Ecto neural progenitor cell (in vitro differentiated cells): Measurements from ENCODE around the gene RAMP2.
"Not testable (repeated sequence)": the region's sequence is repeated elsewhere in the genome, so short reads cannot be mapped to it uniquely, and the experiment has no call there.

ENCODE experiments used
- DNase-seq: peaks from one replicate; pipeline ENCODE4 v3.0.0-alpha.2; 2018; ENCODE audit warnings: low spot score

The RAMP2 gene, protein sequence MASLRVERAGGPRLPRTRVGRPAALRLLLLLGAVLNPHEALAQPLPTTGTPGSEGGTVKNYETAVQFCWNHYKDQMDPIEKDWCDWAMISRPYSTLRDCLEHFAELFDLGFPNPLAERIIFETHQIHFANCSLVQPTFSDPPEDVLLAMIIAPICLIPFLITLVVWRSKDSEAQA

DNA sequence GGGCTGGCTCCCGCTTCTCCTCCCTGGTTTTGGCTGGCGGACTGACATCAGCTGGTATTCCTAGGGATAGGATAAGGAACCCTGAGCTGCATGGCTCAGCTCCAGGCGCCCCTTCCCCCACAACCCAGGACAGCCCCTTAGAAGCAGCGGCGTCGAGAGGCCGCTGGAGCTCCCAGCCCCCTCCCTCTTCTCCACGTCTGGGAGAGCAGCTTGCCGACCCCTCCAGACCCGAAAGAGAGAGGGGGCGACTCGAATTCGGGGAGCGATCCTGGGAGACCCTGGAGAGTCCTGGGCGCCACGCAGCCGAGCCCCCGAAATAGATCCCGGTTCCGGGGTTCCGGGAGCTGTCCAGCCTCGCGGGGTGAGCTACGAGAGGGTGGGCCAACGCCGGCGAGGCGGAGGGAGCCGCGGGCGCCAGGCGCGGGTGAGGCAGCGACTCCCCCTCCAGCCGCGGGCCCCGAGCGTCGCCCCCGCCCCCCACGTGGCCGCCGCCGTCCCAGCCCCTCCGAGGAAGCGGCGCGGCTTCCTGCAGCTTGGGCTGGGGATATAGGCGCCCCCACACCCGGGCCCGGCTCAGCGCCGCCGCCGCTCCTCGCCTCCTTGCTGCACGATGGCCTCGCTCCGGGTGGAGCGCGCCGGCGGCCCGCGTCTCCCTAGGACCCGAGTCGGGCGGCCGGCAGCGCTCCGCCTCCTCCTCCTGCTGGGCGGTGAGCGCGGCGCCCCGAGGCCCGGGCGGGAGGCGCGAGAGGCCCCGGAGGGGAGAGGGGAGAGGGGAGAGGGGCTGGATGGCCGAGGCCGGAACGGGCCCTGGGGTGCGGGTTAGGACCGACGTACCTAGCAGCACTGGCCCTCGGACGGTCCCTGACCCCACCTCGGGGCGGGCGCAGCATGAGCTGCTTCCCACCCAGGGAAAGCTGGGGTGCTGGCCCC lies at the start of gene RAMP2:
Gene RAMP2, plus strand, starts transcription at position 576 of the 930 bp plus-strand sequence. Its CDS starts 35 bp downstream, at position 611.
- peak; percentile 80 for DNase-seq

DNA sequence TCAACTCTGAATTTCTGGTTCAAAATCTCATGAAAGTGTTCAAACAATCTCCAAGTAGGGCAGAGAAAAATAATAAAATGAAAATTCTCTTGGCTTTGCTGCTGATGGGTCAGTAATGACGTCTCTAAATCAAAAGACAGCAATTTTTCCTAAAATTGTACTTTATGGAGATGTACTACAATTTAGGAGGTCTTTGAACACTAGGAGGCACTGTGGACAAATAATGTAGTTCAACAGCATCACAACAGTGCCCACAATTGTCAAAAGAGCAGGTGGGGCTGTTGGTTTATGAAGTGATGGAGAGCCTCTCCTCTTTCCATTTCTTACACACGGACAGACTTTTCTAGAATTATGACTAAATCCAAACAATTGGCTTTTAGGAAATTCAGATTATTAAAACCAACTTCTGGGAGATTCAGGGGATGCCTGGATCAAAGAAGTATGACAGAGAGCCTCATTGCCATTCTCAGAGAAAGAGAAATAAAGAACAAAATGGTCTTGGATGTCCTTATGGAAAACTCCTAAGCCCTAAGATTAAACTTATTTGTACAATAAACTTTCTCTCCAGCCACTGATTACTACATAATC lies 39.9 kb upstream of the RAMP2 start:
- DNase-seq = no peak

DNA sequence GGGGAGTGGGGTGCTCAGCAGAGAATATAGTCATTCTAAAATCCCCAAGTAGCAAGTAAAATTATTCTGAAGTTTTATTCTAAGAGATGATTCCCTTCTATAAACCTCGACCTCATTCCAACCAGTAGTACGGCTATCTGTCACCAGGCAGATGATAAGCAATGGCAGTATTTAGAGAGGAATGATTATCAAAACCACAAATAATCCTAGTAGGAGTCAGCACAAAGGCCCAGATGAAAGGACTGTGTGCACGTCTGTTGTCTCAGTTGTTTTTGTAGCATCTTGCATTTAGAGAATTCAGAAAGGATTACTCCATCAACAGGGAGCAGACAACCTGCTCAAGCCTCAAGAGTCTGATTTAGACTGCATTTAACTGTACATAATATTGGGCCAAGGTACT lies 37.4 kb upstream of the RAMP2 start:
- DNase-seq = no peak

DNA sequence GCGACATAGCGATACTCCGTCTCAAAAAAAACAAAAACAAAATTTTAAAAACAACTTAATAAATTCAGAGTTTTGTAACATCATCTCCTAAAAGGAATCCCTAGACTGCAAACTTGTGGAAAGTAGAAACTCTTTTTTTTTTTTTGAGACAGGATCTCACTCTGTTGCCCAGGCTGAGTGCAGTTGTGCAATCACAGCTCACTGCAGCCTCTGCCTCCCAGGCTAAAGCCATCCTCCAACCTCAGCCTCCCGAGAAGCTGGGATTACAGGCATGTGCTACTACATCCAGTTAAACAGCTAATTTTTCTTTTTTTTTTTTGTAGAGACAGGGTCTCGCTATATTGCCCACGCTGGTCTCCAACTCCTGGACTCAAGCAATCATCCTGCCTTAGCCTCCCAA lies 35.9 kb upstream of the RAMP2 start:
- no peak for DNase-seq

DNA sequence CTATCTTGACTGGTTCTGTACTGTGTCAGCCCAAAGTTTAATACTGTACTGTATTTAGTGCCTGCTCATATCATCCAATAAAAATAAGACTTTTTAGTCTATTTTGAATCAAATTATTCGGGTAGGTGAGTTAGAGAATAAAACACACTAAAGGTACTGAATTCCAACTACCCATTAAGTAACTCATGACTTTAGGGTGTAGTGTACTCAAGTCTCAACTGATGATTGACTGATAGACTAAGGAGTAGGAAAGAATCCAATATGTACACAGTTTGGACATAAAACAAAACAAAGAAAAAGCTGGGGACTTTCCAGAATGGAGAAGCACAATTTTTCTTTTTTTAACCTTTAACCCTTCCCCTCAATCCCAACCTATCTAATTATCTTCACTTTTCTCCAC lies 20.3 kb upstream of the RAMP2 start:
- no peak for DNase-seq

DNA sequence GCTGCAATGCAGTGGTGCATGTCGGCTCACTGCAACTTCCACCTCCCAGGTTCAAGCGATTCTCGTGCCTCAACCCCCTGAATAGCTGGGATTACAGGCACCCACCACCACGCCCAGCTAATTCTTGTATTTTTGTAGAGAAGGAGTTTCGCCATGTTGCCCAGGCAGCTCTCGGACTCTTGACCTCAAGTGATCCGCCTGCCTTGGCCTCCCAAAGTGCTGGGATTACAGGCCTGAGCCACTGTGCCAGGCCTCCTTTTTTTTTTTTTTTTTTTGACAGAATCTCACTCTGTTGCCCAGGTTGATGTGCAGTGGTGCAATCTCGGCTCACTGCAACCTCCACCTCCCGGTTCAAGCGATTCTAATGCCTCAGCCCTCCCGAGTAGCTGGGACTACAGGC lies 18.1 kb upstream of the RAMP2 start:
- DNase-seq = not testable (repeated sequence)

DNA sequence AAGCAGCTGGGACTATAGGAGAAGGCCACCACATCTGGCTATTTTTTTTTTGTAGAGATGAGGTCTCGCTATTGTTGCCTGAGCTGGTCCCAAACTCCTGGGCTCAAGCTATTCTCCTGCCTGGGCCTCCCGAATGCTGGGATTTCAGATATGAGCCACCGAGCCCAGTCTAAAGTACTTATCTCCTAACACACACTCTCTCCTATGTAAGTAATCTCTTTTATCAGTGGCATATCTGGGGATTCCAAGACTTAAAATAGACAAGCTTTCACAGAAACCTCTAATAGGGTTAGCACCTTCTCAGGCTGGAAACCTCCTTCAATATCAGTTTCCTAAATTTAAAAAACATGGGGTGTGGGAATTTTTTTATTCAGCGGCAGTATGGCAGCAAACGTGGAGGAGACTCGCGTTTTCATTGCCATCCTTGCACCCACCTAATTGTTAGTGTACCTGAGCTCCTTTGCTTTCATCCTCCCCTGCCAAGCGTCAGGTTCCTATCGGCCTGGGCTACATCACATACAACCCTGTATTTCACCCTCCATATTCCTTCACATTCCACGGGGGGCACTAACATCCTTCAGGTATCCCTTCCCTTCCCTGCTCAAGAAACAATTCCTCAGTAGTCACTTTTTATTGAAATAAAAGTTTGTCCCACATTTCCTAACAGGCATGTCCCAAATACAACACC lies 17.3 kb upstream of the RAMP2 start:
- no peak for DNase-seq

DNA sequence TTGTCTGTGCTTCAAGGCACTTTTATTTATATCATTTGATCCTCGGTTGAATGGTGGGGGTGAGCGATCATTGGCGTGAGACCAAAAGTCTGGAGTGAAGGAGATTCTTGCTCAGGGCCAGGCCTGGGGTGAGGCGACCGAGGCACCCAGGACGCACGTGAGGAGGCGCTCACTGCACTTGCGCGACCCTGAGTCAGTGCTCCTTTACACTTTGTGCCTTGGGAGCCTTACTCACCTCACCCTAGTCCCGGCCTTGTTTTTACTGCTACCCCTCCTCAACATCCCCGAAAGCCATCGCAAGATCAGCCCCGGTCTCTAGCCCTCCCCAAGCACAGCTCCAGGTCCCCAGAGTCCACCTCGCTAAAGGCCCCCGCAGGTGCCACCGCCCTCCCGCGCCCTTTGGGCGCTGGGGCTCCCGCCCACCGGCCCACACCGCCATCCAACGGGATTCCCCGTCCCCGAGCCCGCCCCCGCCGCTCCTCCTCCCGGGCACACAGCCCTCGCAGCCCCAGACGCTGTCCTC lies 16.7 kb upstream of the RAMP2 start:
- no peak for DNase-seq

DNA sequence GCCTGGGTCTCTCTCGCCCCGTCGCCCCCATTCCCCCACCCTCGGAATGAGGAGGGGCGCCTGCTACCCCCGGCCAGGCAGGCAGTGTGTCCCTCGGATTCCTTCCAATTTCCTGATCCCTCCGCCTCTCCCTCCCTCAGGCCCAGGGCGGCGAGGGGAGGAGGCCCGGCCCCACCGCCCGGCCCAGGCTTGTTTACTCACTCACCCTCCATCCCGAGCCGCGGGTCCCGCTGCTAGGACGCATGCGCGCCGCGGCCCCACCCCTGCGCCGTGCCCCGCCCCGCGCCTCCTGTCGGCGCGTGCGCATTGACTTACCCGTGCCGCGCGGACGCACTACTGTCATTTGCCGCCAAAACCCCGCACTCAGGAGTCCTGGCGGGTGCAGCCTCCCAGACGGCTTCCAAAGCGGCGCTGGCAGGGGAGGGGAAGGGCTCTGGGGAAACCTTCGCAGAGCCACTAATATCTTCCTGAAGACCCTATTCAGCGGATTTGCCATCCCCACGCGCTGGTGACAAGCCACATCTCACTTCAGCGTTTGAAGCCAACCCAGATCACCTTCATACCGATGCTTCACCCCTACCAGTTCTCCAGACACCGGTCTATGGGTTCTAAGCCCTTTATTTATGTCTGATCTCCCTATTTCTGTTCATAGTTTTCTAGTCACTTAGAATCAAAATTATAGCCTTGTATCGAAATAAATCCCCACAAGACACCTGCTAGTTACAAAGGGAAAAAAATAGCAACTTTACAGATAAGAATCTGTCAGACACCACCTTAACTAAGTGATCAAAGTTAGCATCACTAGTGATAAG lies 16.0 kb upstream of the RAMP2 start, which contains the start of gene EZH1:
Gene EZH1, minus strand, starts transcription at position 235 of the 812 bp plus-strand sequence. CDS start 16,099 bp downstream, outside the sequence.
- peak; percentile 99 for DNase-seq

DNA sequence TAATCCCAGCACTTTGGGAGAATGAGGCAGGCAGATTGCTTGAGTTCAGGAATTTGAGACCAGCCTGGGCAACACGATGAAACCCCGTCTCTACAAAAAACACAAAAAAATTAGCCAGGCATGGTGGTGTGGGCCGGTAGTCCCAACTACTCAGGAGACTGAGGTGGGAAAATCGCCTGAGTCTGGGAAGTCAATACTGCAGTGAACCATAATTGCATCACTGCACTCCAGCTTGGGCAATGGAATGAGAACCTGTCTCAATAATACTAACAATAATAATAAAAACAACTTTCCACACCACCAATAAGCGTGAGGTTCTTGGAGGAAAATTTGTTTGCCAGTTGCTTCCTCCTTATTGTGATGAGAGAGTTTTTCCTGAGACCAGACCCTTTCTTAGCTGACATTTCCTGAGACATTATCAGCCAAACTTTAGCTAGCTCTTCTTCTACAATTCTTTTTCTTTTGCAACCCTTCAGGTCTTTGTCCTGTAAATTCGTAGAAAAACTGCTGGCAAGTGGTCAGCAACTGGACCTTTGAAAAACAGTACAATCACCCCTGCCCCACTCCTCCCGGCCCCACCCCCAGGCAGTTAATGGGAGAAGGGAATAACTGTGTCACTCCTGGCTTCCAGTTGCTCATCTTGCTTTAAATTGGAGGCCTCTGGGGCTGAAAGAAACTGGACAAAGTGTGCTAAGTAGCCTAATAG lies 12.7 kb upstream of the RAMP2 start:
- DNase-seq = no peak

DNA sequence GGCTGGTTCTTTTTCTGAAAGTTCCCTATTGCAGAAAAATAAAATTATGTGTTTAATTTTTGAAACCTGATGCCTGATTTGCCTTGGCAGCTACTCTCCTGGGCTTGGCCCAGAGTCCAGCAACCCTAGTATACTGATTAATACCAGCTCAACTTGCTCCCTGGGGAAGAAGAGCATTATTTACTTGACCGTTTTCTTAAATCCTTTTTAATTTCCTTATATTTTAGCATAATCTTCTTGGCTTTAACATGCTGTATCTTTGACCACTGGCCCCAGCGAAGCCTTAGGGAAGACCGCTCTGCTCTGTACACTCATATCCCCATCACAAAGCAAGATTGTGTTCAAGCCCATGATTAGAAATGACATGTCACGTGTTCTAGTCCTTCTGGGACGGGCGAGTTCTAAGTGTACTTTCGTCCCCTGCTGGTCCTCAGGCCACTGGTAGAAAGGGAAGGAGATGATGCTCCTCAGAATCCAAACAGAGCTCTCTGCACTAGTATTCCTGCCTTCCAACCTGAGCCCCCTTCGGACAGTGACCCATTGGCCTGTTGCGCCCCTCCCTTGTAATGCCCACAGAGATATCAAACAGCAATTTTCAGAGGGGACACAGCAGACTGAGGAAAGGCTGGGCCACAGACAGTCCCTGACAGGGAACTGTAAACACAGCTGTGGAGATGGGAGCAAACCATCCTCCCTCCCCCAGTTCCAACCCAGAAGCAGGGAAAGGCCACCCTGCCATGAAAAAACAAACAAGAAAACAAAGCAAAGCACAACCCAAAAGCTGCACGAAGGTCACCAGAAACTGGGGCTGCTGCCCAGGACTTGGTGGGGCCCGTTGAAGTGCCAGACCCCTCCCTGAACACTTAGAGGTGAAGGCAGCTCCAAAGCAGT lies 11.9 kb upstream of the RAMP2 start:
- DNase-seq = no peak

DNA sequence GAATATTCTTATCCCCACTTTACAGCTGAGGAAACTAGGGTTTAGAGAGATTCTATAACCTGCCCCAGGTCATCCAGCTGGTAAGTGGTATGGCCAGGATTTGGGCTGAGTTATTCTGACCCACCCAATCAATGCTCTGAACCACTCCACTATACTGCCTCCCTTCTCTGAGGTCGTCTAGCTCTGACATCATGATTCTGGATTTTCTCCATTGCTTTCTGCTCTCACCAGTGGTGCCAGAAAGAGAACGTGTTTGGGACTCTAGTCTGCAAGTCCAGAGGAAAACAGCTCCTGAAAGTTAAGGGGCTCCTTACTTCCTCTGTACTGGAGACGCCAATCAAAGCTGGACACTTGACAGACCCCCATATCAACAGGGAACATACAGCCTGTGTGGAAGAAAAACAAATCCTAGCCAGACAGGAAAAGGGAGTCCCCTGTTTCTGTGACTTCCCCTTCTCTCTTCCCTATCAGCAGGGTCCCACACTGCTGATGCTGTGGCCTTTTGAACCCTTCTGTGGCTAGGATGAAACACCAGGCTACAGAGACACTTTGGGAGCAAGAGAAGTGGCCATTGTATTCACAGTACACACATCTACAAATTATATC lies 10.2 kb upstream of the RAMP2 start:
- no peak for DNase-seq

DNA sequence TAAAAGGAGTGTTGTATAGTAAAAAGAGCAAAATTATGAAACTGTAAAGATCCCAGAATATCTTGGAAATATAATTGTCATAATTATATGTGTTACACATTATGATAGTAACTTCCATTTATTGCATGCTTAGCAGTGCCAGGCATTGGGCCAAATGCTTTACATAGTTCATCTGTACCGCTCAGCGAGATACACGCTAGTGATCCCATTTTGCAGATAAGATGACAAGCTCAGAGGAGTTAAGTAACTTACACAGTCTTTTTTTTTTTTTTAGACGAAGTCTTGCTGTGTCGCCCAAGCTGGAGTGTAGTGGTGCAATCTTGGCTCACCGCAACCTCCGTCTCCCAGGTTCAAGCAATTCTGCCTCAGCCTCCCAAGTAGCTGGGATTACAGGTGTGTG lies 9.4 kb upstream of the RAMP2 start:
- no peak for DNase-seq

DNA sequence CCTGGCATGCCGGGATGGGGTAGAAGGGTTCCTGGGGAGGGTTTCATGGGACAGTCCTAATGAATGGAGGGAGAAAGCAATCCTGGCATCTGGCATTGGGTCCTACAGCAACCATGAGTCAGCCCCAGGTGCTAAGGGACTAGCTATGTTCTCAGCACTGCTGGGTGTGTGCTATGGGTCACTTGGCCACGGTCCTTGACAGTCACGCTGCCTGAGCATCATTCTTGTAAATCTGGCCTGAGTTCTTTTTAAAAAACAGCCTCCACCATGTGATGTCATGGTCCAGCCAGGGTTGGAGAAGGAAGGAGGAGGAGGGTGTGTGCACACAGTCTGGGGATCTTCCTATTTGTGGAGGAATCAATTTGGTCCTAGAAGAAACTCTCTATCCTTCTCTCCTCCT lies 6.2 kb upstream of the RAMP2 start:
- no peak for DNase-seq

DNA sequence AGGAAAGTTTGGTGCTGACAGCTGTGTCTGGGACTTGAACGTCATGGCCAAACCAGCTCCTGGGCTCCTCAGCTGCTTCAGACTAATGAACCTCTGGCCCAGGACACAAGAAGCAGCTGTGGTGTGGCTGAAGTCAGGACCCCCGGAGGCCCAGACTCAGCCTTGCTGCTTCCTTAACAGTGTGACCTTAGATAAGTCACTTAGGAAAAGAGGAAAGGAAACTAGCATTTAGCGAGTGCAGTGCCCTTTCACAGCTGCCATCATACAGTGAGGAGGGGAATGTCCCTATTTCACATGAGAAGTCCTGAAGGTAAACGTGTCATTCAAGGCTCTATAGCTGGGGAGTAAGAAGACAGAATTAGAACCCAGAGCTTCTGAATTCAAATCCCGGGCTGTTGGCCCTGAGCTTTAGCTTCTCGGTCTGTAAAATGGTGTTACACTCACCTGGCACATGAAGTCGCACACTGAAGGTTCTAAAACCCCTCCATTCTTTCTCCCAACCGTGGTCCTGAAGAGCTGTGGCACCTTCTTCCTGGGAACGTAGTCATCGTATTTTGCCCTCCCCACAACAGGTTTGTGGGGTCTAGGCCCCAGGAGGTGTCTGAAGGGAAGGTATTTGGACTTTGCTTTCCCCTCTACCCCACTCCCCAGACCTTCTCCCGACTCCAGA lies 910 bp upstream of the RAMP2 start:
- DNase-seq = no peak

DNA sequence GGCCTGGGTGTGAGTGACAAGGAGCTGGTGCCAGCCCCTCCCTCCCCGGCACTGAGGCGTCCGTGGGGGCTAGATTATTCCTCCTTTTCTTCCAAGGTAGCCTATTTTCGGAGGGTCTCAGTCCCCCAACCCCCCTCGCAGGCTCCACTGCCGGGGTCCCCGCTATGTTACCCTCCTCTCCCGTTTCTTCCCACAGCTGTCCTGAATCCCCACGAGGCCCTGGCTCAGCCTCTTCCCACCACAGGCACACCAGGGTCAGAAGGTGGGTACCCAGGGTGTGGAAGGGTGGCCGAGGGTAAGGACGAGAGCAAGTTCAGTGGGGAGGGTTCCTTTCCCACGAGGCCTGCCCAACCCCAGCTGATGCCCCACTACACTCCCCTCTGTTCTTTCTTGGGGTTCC lies 611 bp downstream of the RAMP2 start:
- DNase-seq = no peak

DNA sequence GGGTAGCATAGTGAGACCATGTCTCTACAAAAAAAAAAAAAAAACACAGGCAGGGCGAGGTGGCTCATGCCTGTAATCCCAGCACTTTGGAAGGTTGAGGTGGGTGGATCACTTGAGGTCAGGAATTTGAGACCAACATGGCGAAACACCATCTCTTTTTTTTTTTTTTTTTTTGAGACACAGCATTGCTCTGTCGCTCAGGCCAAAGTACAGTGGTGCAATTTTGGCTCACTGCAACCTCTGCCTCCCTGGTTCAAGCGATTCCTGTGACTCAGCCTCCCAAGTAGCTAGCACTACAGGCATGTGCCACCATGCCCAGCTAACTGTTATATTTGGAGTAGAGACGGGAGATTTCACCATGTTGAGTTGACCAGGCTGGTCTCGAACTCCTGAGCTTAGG lies 5.1 kb downstream of the RAMP2 start:
- DNase-seq = no peak

DNA sequence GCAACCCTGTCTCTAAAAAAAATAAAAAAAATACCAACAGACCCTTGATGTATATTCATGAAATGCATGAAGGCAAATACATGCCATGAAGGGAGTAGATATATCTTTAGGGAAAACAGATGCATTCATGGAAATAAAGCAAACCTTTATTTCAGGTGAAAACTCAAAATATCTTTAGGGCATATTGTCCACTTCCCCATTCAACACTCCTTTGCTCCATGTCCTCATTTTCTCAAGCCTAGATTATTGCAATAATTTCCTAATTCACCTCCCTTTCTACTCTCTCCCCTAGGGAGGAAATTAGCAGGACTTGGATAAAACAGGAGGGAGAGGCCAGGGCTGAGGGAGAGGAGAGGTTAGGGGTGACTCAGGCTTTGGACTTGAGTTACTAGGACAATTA lies 6.5 kb downstream of the RAMP2 start:
- no peak for DNase-seq

DNA sequence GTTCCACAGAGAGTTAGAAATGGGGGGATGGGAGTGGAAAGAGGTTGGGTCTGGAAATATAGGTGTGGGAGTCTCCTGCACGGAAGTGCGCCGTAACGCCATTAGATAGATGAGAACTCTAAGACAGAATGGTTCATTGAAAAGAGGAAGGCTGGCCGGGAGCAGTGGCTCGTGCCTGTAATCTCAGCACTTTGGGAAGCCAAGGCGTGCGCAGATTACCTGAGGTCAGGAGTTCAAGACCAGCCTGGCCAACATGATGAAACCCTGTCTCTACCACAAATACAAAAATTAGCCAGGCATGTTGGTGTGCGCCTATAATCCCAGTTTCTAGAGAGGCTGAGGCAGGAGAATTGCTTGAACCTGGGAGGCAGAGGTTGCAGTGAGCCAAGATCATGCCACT lies 7.0 kb downstream of the RAMP2 start:
- DNase-seq = not testable (repeated sequence)
